Smooth muscle cell of the brain vasculature (primary cell): ENCODE measurements around the gene PKP3.
"Not testable (repeated sequence)": the region's sequence is repeated elsewhere in the genome, so short reads cannot be mapped to it uniquely, and the experiment has no call there.

Experiments
- DNase-seq: peaks from one replicate; pipeline ENCODE4 v3.0.0-alpha.2; 2012; ENCODE audit warnings: low read depth, low spot score

PKP3 gene

GRCh38 chr11:394034-394857 is at the start of gene PKP3:
Gene PKP3 (plus strand): TSS chr11:394209. CDS start chr11:394293, 84 bp downstream.
- no peak for DNase-seq

GRCh38 chr11:344836-345578 is 49.0 kb upstream of the PKP3 start:
- DNase-seq: no peak

- DNase-seq: no peak
Observed at GRCh38 chr11:346529-346928, 47.5 kb upstream of the PKP3 start.

GRCh38 chr11:349270-349954 is 44.6 kb upstream of the PKP3 start:
- DNase-seq: not testable (repeated sequence)

- DNase-seq: not testable (repeated sequence)
Observed at GRCh38 chr11:350033-350722, 43.8 kb upstream of the PKP3 start.

GRCh38 chr11:350723-351255 is 43.2 kb upstream of the PKP3 start:
- DNase-seq: no peak

- no peak for DNase-seq
Observed at GRCh38 chr11:351411-351810, 42.6 kb upstream of the PKP3 start.

GRCh38 chr11:352456-353031 is 41.5 kb upstream of the PKP3 start:
- DNase-seq: no peak

GRCh38 chr11:353179-353873 is 40.7 kb upstream of the PKP3 start:
- DNase-seq: peak; percentile 75

- peak; percentile 85 for DNase-seq
Observed at GRCh38 chr11:355581-356458, 38.2 kb upstream of the PKP3 start.

GRCh38 chr11:356610-357009 is 37.4 kb upstream of the PKP3 start:
- no peak for DNase-seq

GRCh38 chr11:357582-357981 is 36.4 kb upstream of the PKP3 start:
- DNase-seq: no peak

- DNase-seq: no peak
Observed at GRCh38 chr11:358129-358800, 35.7 kb upstream of the PKP3 start.

- DNase-seq: no peak
Observed at GRCh38 chr11:359181-359714, 34.8 kb upstream of the PKP3 start.

GRCh38 chr11:360326-361280 is 33.4 kb upstream of the PKP3 start:
- DNase-seq: no peak

- DNase-seq: no peak
Observed at GRCh38 chr11:362642-363442, 31.2 kb upstream of the PKP3 start.

- not testable (repeated sequence) for DNase-seq
Observed at GRCh38 chr11:363443-363805, 30.6 kb upstream of the PKP3 start.
